A172 (cell line): ENCODE measurements around the gene COL1A1. TPM values are rescaled to one million over a fixed set of nuclear protein-coding genes. Genes with fewer than 3 reads are reported as not detected.

Source experiments
- DNase-seq: peaks from one replicate; pipeline ENCODE4 v3.0.0-alpha.2; 2015; ENCODE audit warnings: low spot score
- total RNA-seq: library from RNA; depleted of rRNA; stranded (reverse); fragments of >200 nt; shearing (Covaris generic); gene quantifications from 2 replicates; pipeline ENCODE4 v1.2.3, GENCODE V29; 2014

The COL1A1 gene
- total RNA-seq, 1 experiment from 2014 or later = 15.7 TPM

- peak; percentile 74 for DNase-seq
Measured at GRCh38 chr17:50213026-50214022, 11.9 kb upstream of the COL1A1 start.

GRCh38 chr17:50212121-50212843 lies 10.9 kb upstream of the COL1A1 start:
- no peak for DNase-seq

GRCh38 chr17:50211249-50212120 lies 10.1 kb upstream of the COL1A1 start:
- no peak for DNase-seq

GRCh38 chr17:50210240-50211225 lies 9.1 kb upstream of the COL1A1 start:
- DNase-seq = peak; percentile 98

- DNase-seq = peak; percentile 97
Measured at GRCh38 chr17:50209472-50210239, 8.2 kb upstream of the COL1A1 start.

GRCh38 chr17:50209133-50209471 lies 7.7 kb upstream of the COL1A1 start:
- no peak for DNase-seq

GRCh38 chr17:50208611-50209061 lies 7.2 kb upstream of the COL1A1 start:
- DNase-seq = no peak

- DNase-seq = no peak
Measured at GRCh38 chr17:50207792-50208567, 6.5 kb upstream of the COL1A1 start.

- no peak for DNase-seq
Measured at GRCh38 chr17:50207315-50207714, 5.9 kb upstream of the COL1A1 start.

- no peak for DNase-seq
Measured at GRCh38 chr17:50206604-50207293, 5.3 kb upstream of the COL1A1 start.

- DNase-seq = no peak
Measured at GRCh38 chr17:50205963-50206505, 4.6 kb upstream of the COL1A1 start.

GRCh38 chr17:50205111-50205962 lies 3.9 kb upstream of the COL1A1 start:
- no peak for DNase-seq

- DNase-seq = no peak
Measured at GRCh38 chr17:50204431-50204830, 3.0 kb upstream of the COL1A1 start.

- no peak for DNase-seq
Measured at GRCh38 chr17:50203604-50204345, 2.3 kb upstream of the COL1A1 start.

GRCh38 chr17:50203086-50203485 lies 1.7 kb upstream of the COL1A1 start:
- no peak for DNase-seq
